Measurements from ENCODE around the gene CYB561D1. TPM values are rescaled to one million over a fixed set of nuclear protein-coding genes. Genes with fewer than 3 reads are reported as not detected.

Gene CYB561D1
- total and polyA plus RNA-seq, 4 donors = 5.4 to 10.6 (median 8.1) TPM

- DNase-seq (no peak), ATAC-seq (ENCODE audit: low FRiP score) (no peak)
- intact Hi-C loops (cut with DNase I) = no loop called here
- H3K27me3 ChIP-seq (ENCODE audit: control insufficient read depth in 1 of 2, insufficient read depth in 2 of 2, low read length in 1 of 2) = no peaks in the 10 kb centered on the region
- H3K4me3 ChIP-seq (ENCODE audit: low read length in 2 of 2) = no peak overlapping the region
- no peaks in the 10 kb centered on the region for H3K36me3 ChIP-seq (ENCODE audit: control insufficient read depth in 1 of 2, insufficient read depth in 2 of 2, low read length in 1 of 2)
- no peaks in the 10 kb centered on the region for H3K9me3 ChIP-seq (ENCODE audit: control insufficient read depth, low read length)
- H3K27ac ChIP-seq (ENCODE audit: low read depth in 1 of 2, low read length in 2 of 2) = no peak overlapping the region
- 82 to 84% methylated on average over 9 of the region's 9 CpGs for WGBS, 2 donors
- H3K4me1 ChIP-seq (ENCODE audit: control insufficient read depth in 1 of 2, insufficient read depth in 2 of 2, low read length in 2 of 2) = no peaks in the 10 kb centered on the region
These were observed 18.6 kb upstream of the CYB561D1 start for GRCh38 chr1:109475261-109475660.

DNA sequence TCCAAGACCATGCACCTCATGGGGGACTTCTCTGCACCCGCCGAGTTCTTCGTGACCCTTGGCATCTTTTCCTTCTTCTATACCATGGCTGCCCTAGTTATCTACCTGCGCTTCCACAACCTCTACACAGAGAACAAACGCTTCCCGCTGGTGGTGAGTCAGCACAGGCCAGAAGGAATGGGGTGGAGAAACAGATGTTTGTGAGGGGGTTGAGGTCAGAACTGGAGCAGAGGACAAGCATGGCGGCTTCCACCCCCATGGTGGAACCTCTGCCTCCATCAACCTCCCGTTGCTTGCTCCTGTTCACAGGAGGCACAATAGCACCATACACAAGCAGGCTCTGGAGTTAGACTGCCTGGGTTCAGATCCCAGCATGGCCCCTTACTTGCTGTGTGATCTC is 17.1 kb upstream of the CYB561D1 start:
- 89 to 91% methylated on average over 8 of the region's 8 CpGs for WGBS, 2 donors
- H3K9me3 ChIP-seq (ENCODE audit: control insufficient read depth, low read length) = no peaks in the 10 kb centered on the region
- H3K27ac ChIP-seq (ENCODE audit: low read depth in 1 of 2, low read length in 2 of 2) = no peak overlapping the region
- no peaks in the 10 kb centered on the region for H3K36me3 ChIP-seq (ENCODE audit: control insufficient read depth in 1 of 2, insufficient read depth in 2 of 2, low read length in 1 of 2)
- ATAC-seq (ENCODE audit: low FRiP score) (no peak), DNase-seq (no peak)
- no peak overlapping the region for H3K4me3 ChIP-seq (ENCODE audit: low read length in 2 of 2)
- intact Hi-C loops (cut with DNase I) = no loop called here
- H3K4me1 ChIP-seq (ENCODE audit: control insufficient read depth in 1 of 2, insufficient read depth in 2 of 2, low read length in 2 of 2) = no peaks in the 10 kb centered on the region
- no peaks in the 10 kb centered on the region for H3K27me3 ChIP-seq (ENCODE audit: control insufficient read depth in 1 of 2, insufficient read depth in 2 of 2, low read length in 1 of 2)

DNA sequence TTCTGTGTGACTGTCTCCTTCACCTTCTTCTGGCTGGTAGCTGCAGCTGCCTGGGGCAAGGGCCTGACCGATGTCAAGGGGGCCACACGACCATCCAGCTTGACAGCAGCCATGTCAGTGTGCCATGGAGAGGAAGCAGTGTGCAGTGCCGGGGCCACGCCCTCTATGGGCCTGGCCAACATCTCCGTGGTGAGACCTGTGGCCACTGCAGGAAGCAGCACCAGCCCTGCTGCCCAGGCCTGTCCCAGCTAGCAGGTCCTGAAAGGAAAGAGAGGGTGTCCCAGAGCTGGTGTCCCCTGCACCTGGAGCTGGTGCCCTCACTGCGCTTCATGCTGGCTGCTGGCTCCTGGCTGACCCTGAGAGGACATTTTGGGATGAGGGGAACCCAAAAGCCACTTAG is 16.1 kb upstream of the CYB561D1 start:
- intact Hi-C loops (cut with DNase I) = no loop called here
- ATAC-seq (ENCODE audit: low FRiP score) (no peak), DNase-seq (no peak)
- H3K4me1 ChIP-seq (ENCODE audit: control insufficient read depth in 1 of 2, insufficient read depth in 2 of 2, low read length in 2 of 2) = no peaks in the 10 kb centered on the region
- no peaks in the 10 kb centered on the region for H3K27me3 ChIP-seq (ENCODE audit: control insufficient read depth in 1 of 2, insufficient read depth in 2 of 2, low read length in 1 of 2)
- H3K36me3 ChIP-seq (ENCODE audit: control insufficient read depth in 1 of 2, insufficient read depth in 2 of 2, low read length in 1 of 2) = no peaks in the 10 kb centered on the region
- H3K9me3 ChIP-seq (ENCODE audit: control insufficient read depth, low read length) = no peaks in the 10 kb centered on the region
- no peak overlapping the region for H3K27ac ChIP-seq (ENCODE audit: low read depth in 1 of 2, low read length in 2 of 2)
- no peak overlapping the region for H3K4me3 ChIP-seq (ENCODE audit: low read length in 2 of 2)
- 72 to 74% methylated on average over 6 of the region's 6 CpGs for WGBS, 2 donors

- H3K36me3 ChIP-seq (ENCODE audit: control insufficient read depth in 1 of 2, insufficient read depth in 2 of 2, low read length in 1 of 2) = no peaks in the 10 kb centered on the region
- no peak overlapping the region for H3K27ac ChIP-seq (ENCODE audit: low read depth in 1 of 2, low read length in 2 of 2)
- no peak for DNase-seq
- H3K27me3 ChIP-seq (ENCODE audit: control insufficient read depth in 1 of 2, insufficient read depth in 2 of 2, low read length in 1 of 2) = no peaks in the 10 kb centered on the region
- 58 to 66% methylated on average over 7 of the region's 7 CpGs for WGBS, 2 donors
- intact Hi-C loops (cut with DNase I) = no loop called here
- H3K4me3 ChIP-seq (ENCODE audit: low read length in 2 of 2) = no peak overlapping the region
- no peaks in the 10 kb centered on the region for H3K9me3 ChIP-seq (ENCODE audit: control insufficient read depth, low read length)
- no peaks in the 10 kb centered on the region for H3K4me1 ChIP-seq (ENCODE audit: control insufficient read depth in 1 of 2, insufficient read depth in 2 of 2, low read length in 2 of 2)
- no peak for ATAC-seq (ENCODE audit: low FRiP score)
These were observed 15.1 kb upstream of the CYB561D1 start for GRCh38 chr1:109478806-109479205.

GRCh38 chr1:109479311-109479710 is 14.6 kb upstream of the CYB561D1 start:
- intact Hi-C loops (cut with DNase I) = no loop called here
- 78 to 79% methylated on average over 5 of the region's 5 CpGs for WGBS, 2 donors
- no peak for DNase-seq
- no peak overlapping the region for H3K27ac ChIP-seq (ENCODE audit: low read depth in 1 of 2, low read length in 2 of 2)
- H3K4me1 ChIP-seq (ENCODE audit: control insufficient read depth in 1 of 2, insufficient read depth in 2 of 2, low read length in 2 of 2) = no peaks in the 10 kb centered on the region
- ATAC-seq (ENCODE audit: low FRiP score) = no peak
- H3K27me3 ChIP-seq (ENCODE audit: control insufficient read depth in 1 of 2, insufficient read depth in 2 of 2, low read length in 1 of 2) = no peaks in the 10 kb centered on the region
- no peaks in the 10 kb centered on the region for H3K9me3 ChIP-seq (ENCODE audit: control insufficient read depth, low read length)
- no peak overlapping the region for H3K4me3 ChIP-seq (ENCODE audit: low read length in 2 of 2)
- no peaks in the 10 kb centered on the region for H3K36me3 ChIP-seq (ENCODE audit: control insufficient read depth in 1 of 2, insufficient read depth in 2 of 2, low read length in 1 of 2)

GRCh38 chr1:109479901-109480300 is 14.0 kb upstream of the CYB561D1 start:
- H3K4me1 ChIP-seq (ENCODE audit: control insufficient read depth in 1 of 2, insufficient read depth in 2 of 2, low read length in 2 of 2) = no peaks in the 10 kb centered on the region
- no peaks in the 10 kb centered on the region for H3K9me3 ChIP-seq (ENCODE audit: control insufficient read depth, low read length)
- ATAC-seq (ENCODE audit: low FRiP score) = no peak
- no peak overlapping the region for H3K4me3 ChIP-seq (ENCODE audit: low read length in 2 of 2)
- no peaks in the 10 kb centered on the region for H3K27me3 ChIP-seq (ENCODE audit: control insufficient read depth in 1 of 2, insufficient read depth in 2 of 2, low read length in 1 of 2)
- 72 to 85% methylated on average over 3 of the region's 3 CpGs for WGBS, 2 donors
- H3K27ac ChIP-seq (ENCODE audit: low read depth in 1 of 2, low read length in 2 of 2) = no peak overlapping the region
- no peak for DNase-seq
- intact Hi-C loops (cut with DNase I) = loop anchor here (5.0 kb wide), 2 partner anchors 53 to 228 kb away; partner anchors contain the start of gene PSMA5 (in 2 of the 2)
- H3K36me3 ChIP-seq (ENCODE audit: control insufficient read depth in 1 of 2, insufficient read depth in 2 of 2, low read length in 1 of 2) = no peaks in the 10 kb centered on the region

DNA sequence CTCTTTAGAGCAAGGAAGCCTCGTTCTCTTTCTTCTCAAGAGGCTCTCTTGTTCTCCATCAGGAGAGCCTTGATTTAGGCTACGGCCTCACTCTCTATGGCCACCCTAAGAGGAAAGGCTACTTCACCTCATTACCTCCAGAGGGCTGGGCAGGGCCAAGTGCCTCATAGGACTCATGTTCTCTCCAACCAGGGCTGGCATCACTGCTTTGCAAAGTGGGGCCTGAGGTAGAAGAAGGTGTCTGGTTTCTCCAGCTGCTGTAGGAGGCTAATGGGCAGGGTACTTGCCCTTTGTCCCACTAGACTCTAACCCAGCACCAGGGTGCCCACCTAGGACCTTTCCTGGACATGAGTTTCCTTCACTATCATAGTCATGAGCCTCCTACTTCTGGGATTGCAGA is 12.2 kb upstream of the CYB561D1 start:
- 88 to 89% methylated on average over 2 of the region's 2 CpGs for WGBS, 2 donors
- ATAC-seq (ENCODE audit: low FRiP score) = no peak
- Histone ChIP-seq H3K27ac (ENCODE audit: low read depth in 1 of 2, low read length in 2 of 2) (no peak overlapping the region), H3K4me1 (ENCODE audit: control insufficient read depth in 1 of 2, insufficient read depth in 2 of 2, low read length in 2 of 2) (no peaks in the 10 kb centered on the region), H3K27me3 (ENCODE audit: control insufficient read depth in 1 of 2, insufficient read depth in 2 of 2, low read length in 1 of 2) (no peaks in the 10 kb centered on the region), H3K4me3 (ENCODE audit: low read length in 2 of 2) (no peak overlapping the region), H3K36me3 (ENCODE audit: control insufficient read depth in 1 of 2, insufficient read depth in 2 of 2, low read length in 1 of 2) (no peaks in the 10 kb centered on the region), H3K9me3 (ENCODE audit: control insufficient read depth, low read length) (no peaks in the 10 kb centered on the region)
- intact Hi-C loops (cut with DNase I) = loop anchor here (5.0 kb wide), 2 partner anchors 54 to 229 kb away; partner anchors contain the start of gene PSMA5 (in 2 of the 2)
- DNase-seq = no peak

DNA sequence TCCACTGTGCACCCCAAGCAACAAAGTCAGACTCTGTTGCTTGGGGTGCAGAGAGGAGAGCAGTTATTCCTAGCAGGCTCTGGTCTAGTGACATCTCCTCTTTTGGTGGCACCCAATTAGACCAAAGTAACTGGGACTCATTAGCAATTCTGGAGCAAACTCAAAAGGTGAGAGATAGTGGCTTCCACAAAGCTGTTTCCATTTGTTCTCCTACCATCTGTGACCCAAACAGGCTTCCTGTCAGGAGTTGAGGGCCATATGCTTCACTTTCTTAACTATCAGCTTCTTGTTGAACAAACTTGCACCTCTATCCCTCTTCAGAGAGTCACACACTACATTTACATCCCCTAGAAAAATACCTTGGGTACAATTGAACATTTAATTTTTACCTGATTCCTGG is 11.7 kb upstream of the CYB561D1 start:
- no peaks in the 10 kb centered on the region for H3K9me3 ChIP-seq (ENCODE audit: control insufficient read depth, low read length)
- no peaks in the 10 kb centered on the region for H3K36me3 ChIP-seq (ENCODE audit: control insufficient read depth in 1 of 2, insufficient read depth in 2 of 2, low read length in 1 of 2)
- ATAC-seq (ENCODE audit: low FRiP score) (no peak), DNase-seq (no peak)
- no peaks in the 10 kb centered on the region for H3K27me3 ChIP-seq (ENCODE audit: control insufficient read depth in 1 of 2, insufficient read depth in 2 of 2, low read length in 1 of 2)
- no peak overlapping the region for H3K4me3 ChIP-seq (ENCODE audit: low read length in 2 of 2)
- H3K4me1 ChIP-seq (ENCODE audit: control insufficient read depth in 1 of 2, insufficient read depth in 2 of 2, low read length in 2 of 2) = no peaks in the 10 kb centered on the region
- H3K27ac ChIP-seq (ENCODE audit: low read depth in 1 of 2, low read length in 2 of 2) = no peak overlapping the region
- intact Hi-C loops (cut with DNase I) = loop anchor here (5.0 kb wide), 2 partner anchors 55 to 230 kb away; partner anchors contain the start of gene PSMA5 (in 2 of the 2)

GRCh38 chr1:109482791-109483671 is 10.9 kb upstream of the CYB561D1 start:
- Histone ChIP-seq H3K27me3 (ENCODE audit: control insufficient read depth in 1 of 2, insufficient read depth in 2 of 2, low read length in 1 of 2) (no peaks in the 10 kb centered on the region), H3K9me3 (ENCODE audit: control insufficient read depth, low read length) (no peaks in the 10 kb centered on the region), H3K36me3 (ENCODE audit: control insufficient read depth in 1 of 2, insufficient read depth in 2 of 2, low read length in 1 of 2) (no peaks in the 10 kb centered on the region), H3K4me3 (ENCODE audit: low read length in 2 of 2) (peak overlapping the region in 1 of 2 donors; percentile 5), H3K4me1 (ENCODE audit: control insufficient read depth in 1 of 2, insufficient read depth in 2 of 2, low read length in 2 of 2) (no peaks in the 10 kb centered on the region), H3K27ac (ENCODE audit: low read depth in 1 of 2, low read length in 2 of 2) (peak overlapping the region in 1 of 2 donors; percentile 3)
- intact Hi-C loops (cut with DNase I) = loop anchor here (5.0 kb wide), 2 partner anchors 56 to 231 kb away; partner anchors contain the start of gene PSMA5 (in 2 of the 2)
- DNase-seq (peak; percentile 65 to 81), ATAC-seq (ENCODE audit: low FRiP score) (peak; percentile 47)
- 12 to 14% methylated on average over 28 to 29 of the region's 29 CpGs for WGBS, 2 donors
